Activated gamma-delta T cell treated with Interleukin-2 at 50 U/mL for 16 hours (primary cell): ENCODE results near the gene ACO1.

Source experiments
- DNase-seq: peaks from one replicate; pipeline ENCODE4 v3.0.0-alpha.2; 2020

Gene ACO1

DNA sequence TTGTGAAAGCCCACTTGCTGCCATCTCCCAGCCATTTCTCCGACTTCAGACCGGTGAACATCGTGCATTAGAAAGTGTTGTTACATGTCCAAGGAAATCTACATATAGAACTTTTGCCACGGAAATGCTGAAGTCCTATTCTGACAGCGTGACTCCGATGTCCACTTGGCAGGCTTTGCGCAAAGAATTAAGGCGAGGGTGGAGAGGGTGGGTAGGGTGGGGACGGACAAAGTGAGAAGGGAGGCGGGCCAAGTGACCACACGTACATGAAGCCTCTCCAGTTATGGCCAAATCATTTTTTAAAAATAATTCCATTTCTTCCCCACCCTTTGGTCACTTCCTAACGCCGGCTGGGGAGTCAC, 460 bp upstream of the ACO1 start:
- no peak for DNase-seq

DNA sequence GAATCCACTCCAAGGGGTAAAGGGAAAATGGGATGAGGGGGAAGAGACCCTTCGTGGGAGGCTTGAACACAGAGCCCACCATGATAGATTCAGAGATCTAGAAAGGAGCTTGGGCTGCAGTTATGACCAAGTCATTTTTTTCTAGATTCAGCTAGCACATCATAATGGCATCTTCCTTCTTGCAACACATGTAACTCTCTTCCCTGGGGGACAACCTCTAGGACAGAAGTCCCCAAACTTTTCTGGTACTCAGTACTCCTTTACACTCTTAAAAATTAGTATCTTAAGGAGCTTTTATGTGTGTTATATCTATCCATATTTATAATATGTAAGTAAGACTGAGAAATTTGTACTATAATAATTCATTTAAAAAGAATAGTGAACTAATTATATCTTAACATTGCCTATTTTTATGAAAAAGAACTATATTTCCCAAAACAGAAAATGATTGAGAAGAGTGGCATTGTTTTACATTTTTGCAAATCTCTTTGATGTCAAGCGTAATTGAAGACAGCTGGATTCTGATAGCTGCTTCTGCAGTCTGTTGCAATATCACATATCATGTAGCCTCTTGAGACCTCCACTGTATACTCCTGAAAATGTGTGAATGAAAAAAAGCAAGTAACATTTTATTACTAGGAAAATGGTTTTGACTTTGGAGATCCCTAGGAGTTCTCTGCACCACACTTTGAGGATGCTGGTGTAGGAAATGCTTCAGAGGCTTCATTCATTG, 875 bp downstream of the ACO1 start:
- DNase-seq = no peak

DNA sequence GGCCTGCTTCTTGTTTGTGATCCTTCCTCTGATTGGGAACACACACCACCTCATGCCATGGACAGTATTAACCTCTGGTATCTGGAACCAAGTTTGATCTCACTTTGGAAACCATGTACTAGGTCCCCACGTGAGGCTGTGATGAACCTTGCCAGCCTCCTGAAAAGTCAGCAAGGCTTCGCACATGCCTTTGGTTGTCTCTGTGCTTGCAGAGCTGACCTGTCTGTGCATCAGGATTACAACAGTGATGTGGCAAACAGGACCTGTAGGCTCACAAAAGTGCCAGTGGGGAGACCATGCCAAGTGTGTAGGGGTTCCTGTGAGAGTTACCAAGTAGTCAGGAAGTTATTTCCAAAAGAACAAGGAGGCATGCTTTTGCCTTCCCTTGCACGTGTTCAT, 1.4 kb downstream of the ACO1 start:
- no peak for DNase-seq

DNA sequence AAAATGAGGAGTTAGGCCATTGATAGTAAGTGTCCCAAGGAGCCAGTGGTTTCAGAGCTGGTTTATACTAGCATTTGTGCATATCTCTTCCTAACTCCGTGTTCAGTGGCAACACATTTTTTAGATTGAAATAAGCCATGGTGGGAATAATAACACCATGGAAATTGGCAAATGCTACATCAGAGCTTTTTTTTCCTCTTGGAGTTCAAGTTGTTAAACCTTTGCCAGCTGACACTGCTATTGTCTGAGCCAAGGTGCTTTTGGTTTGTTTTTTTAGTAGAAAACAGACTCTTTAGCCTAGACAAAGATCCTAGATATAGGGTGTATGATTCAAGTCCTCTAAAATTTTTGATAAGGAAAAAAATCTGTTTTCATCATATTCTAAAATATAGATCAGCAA, 2.8 kb downstream of the ACO1 start:
- no peak for DNase-seq

DNA sequence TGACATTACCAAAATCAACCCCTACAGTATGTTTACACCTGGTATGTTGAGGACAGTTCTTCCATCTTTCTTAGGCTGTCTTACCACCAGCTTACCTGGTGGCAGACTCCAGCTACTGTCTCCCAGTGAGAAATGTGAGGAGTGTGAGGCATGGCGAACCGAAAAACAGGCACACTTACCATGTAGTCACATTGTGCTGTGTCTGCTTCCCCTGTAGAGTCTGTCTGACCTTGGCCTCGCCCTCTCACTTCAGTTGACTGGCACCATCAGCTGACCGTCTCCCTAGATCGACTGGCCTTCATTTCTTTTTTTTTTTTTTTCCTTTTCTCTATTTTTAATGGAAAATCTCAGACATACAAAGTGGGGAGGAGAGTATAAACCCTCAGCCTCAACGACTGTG, 4.9 kb downstream of the ACO1 start:
- DNase-seq = no peak

DNA sequence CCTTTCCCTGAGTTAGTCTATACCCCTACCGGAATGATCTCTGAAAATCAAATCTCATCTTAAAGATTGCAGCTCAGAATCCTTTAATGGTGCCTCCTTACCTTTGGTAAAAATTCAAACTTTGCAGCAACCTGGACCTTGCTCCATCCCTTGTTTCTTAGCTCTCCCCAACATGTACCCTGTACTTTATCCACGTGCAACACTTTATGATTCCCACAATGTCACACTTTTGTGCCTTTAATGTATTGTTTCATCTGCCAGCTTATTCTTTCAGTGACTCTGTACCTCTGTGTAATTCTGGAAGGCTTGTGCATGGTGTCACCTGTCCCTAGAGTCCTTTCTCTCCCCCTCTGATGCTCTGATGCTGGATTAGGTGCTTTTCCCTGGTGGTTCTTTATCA, 9.5 kb downstream of the ACO1 start:
- DNase-seq = no peak

DNA sequence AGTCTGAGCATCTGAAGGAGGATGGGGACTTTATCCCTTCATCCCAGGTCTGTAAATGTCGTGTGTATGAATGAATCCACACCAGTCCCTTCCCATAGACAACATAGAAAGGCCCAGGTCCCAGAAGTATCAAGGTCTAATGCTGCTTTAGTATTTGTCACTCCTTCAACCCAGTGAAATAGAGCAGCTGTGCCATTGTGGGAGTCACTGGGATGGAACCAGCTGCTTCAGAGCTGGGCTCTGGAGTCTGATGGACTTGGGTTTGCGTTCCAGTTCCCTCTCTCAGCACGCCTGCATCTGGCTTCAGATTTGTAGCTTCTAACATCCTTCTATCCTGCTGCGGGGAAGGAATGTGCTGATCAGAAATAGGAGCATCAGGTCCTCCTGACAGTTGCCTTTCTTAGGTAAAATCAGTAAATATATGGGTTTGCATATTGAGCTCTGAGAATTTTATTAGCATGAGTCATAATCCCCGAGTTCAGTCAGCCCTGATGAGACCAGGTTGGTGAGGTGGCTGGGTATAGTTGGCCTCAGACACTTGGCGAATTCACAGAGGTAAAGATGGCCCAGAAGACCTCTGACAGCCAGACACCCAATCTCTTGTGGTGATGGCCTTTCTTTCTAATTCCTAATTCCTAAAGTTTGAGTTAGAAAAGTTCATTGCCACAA, 10.1 kb downstream of the ACO1 start:
- no peak for DNase-seq

DNA sequence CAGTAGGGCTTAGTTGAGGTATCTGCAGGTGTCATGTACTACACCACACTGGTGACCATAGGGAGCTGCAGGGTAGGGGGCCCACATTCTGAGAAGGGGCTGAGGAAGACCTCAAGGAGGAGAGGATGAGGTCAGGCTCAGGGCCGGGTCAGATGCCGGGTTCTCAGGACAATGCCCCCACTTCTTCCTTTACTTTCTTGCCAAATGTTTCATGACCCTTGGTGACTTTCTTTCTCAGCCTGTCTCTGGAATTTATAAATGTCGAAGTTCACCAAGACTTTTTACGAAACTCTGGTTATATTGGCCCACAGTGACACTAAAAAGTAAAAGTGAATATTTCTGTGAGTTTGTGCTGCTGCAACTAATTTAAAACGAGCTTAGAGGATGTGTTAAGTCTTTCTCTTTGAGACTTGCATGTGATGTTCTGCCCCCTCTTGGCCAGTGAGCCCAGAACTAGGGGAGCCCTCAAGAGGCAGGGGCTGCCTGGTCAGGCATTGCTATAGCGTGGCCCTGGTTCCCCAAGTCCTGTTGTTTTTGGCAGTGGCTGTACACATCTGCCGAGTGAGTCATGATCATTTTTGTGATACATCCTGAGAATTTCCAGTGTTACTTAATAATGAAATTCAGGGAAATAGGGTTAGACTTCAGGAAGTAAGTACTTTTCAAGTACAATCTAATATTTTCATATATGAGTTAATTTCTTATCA, 11.2 kb downstream of the ACO1 start:
- DNase-seq = no peak

DNA sequence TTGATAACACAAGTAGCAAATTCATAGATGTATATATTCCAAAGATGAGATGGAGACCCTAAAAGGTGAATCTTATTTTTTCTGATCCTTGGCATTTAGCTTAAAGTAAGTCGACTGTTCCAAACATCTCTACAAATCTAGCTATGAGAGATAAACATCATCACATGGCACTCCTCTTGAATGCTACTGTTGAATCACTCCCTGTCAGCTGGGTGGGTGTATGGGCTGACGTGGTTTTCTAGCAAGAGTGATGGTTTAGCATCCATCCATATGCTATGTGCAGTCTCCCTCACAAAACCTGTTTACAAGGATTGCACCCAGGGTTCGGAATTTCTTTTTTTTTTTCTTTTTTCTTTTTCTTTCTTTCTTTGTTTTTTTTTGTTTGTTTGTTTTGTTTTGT, 13.8 kb downstream of the ACO1 start:
- DNase-seq = no peak

DNA sequence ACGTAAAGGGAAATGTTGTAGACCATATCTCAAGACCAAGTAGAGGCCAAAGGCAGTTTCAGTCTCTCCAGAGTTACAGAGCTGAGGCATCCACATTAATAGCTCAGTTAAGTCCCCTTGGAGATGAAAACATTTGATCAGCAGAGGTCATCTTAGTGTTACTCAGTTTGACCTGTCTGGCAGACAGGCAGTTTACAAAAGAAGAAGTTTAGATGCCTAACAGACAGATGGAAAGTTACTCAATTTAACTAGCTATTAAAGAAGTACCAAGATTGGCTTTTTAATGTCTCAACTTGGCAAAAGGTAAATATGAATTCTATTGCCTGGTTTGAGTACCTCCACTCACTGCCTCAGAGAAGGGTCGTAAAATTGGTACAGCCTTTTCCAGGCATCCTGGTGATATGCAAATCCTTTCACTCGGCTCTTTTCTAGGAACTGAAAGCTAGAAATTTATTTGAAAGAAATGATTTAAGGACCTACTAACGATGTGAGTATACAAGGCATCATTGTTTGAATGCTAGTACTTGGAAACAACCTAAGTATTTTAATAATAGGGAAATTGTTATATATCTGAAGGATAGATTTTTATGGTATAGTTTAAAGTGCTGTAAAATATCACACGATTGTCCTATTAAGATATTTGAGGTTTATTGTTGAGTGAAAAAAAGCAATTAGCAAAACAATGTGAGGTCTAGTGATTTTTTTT, 14.8 kb downstream of the ACO1 start:
- no peak for DNase-seq

DNA sequence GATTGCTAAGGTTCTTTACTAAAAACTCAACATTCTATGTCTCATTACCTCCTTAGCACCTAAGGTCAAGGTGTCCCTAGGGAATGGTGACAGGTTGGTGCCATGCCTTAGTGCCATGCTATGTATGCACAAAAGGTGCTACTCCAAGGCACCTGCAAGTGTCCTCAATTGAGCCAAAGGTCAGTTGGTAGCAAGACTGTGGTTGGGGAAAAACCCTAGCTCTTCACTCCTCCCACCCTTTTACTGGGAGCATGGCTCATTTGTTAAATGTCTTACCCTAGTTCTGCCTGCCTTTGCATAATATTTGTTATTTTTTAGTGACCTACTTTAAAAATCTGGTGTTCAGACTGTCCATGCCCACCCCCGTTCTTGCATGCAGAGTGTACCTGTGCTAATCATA, 17.0 kb downstream of the ACO1 start:
- DNase-seq = no peak

DNA sequence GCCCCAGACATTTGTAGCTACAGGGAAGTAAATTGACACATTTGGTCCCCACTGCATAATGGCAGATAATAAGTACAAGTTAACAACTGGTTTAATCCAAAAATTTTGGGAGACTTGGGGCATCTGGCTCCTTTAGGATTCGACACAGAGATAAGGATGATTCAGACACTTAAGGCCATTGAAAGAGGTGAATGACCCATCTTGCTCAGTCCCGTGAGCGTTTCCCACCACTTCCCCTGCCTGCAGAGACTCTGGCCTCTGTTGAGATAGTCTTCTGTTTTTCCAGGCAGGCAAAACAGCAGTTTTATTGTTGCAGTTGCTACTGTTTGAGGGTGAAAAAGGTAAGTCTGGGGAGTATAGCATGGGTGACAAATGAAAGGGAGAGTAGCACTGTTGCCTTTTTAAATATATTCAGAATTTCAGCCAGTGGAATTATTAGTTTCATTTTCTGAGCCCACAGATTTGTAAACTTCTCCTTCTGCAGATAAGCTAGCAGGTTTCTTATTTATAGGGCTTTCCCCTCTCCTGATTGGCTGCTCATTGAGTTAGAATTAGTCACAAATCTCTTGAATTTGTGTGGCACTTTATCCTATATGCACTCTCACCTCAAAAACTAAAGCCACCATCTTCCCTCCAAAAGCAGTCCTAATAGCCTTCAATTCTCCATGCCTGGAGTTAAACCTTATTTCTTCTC, 19.3 kb downstream of the ACO1 start:
- no peak for DNase-seq

DNA sequence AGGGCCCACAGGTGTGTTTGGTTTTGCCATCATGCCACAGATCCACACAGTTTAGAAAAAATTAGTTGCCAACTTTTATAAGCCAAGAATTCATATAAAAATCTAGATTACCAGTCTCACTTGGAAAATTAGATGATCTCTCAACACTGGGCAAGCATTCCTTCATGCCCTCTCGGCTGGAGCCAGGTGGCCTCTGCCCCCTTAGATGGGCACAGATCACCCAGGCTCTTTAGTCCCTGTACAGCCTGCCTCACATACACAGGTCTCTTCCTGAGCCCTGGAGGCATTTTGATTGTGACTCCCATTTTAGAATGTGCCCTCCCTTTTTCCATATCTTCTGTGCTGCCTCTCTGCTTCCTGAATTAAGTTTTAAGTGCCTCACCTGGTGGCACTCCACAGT, 20.0 kb downstream of the ACO1 start:
- no peak for DNase-seq

DNA sequence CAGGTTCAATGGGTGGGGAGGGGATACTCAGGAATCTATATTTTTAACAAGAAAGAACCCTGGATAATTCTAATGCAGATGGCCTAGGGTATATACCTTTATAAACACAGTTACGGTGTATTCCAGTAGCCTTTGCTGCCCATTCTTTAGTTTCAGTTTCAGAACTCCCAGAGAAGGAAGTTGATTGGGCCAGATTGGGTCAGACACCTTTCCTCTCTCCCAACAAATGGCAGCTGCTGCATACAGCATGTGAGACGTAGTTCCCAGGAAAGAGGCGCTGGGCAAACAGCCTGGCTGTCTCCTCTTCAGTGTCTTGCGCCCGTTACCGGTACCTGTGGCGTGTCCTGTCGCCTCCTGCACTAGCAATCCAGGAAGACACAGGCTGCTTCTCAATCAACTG, 20.4 kb downstream of the ACO1 start:
- DNase-seq = no peak

DNA sequence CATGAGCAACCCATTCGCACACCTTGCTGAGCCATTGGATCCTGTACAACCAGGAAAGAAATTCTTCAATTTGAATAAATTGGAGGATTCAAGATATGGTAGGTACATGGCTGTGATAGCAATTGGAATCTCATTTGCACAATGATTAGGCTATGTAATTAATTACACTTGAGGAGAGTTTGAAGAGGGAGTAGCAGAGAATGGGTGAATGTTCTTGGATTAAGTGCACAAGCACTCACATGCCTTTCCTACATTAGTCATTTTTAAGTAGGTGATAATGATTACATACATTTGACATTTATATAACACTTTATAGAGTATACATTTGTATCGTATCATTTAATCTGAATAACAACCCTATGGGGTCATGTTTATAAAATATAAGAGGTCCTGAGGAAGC, 21.1 kb downstream of the ACO1 start:
- no peak for DNase-seq

DNA sequence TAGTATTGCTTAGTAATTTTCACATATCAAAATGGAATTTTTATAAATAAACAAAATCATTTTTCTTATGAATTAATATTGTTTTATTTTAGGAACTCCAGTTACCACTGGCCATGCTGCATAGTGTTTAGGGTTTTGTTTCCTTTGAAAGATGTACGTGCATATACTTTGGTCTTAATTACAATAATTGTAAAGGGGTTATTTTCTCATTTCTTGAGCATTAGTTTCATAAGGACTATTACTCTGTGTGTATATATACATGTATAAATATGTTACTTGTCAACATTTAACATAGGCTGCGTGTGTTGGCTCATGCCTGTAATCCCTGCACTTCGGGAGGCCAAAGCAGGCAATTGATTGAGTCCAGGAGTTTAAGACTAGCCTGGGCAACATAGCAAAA, 21.6 kb downstream of the ACO1 start:
- no peak for DNase-seq

DNA sequence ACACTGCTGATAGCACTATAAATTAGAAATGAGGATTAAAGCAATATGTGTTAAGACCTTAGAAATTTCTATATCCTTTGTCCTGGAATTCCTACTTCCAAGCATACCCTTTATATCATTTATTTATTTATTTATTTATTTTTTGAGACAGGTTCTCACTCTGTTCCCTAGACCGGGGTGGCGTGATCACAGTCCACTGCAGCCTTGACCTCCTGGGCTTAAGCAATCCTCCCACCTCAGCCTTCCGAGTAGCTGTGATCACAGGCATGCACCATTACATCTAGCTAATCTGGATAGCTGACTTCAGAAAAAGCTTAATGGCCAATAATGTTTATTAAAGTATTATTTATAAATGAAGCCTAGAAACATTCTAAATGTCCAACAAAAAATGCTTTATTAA, 27.3 kb downstream of the ACO1 start:
- DNase-seq = no peak

DNA sequence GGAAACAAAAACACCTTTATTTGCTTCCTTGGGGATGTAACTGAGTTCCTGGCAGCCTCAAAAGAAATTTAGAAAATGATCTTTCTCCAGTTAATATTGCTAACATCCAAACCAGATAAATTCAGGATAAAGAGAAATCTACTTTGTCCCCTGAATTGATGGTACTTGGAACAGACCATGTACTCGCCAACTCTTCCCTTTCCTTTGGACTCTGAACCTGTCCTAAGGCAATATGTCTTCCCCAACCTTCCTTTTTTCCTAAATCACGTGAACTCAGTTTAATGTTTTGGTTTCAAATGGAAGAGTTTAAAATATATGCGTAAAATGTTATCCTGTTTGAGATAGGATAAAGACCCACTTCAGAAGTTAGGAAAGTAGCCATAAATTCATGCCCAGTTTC, 28.0 kb downstream of the ACO1 start:
- no peak for DNase-seq

DNA sequence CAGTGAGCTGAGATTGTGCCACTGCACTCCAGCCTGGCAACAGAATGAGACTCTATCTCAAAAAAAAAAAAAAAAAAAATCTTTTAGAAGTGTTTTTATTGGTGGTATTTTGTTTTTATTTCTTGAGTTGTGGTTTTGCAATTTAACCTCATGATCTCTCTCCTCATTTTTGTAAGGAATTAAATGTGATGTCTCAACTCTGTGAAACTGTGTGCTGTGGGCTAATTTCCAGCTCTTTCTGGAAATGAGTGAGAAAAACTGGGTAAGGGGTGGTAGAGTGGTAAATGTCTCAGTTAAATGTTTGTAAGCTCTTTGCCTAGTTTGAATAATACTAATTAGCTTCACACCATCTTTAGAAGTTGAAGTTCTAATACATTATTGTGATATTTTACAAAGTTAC, 29.0 kb downstream of the ACO1 start:
- DNase-seq = no peak

DNA sequence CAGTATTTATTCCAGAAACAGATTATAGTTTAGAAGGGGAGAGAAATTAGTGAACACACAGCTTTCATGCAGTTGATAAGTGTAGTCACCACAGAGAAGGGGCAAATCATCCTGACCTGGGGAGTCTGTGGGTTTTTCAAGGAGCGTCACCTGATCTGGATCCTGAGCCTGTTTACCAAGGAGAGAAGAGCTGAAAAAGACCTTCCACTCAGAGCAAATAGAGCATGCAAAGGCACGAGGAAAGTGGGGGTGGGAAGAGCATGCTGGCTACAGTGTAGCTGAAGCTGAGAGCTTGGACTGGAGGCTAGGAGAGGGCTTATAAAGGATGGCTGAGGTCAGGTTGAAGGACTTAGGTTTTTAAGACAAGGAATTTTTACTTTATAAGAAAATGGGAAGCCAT, 30.4 kb downstream of the ACO1 start:
- DNase-seq = no peak

DNA sequence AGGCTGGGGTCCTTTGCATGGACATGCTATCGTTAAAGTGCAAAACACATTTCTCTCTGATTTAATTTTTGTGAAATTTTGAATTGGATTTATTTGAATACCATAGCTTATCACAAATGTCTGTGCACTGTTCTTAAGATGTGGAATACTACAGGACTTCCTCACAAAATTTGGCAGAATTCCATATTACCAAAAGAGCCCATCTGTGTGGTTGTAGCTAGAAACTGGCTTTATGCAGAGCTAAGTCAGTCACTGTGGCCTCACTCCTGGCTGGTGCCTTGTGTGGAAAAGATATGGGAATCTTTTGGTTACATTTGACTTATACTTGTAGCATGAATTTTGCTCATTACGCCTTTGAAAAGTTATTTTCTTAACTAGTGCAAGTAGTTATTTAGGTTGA, 35.5 kb downstream of the ACO1 start:
- no peak for DNase-seq

DNA sequence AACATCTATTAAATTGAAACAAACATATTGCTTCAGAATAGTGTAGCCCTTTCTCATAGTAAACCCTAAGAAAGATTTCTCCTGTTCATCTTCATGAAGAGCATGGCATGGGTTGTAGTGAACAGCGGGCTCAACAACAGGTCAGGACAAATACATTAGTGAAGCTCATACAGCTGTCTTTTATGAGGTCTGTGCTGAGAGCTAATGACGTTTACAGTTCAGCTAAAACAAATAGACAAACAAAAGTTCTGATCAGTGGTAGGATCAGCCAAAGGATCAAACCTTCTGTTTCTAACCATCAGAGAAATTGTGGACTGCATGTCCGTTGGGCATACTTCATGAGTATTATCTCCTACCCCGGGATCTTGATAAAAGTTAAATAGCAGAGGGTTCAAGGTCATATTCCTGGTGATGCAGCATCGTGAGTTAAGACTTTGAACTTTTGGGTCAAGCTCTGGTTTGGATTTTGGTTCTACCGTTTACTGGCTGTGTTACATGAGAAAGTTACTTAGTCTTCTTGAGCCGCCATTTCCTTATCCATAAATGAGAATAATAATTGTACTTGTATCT, 37.9 kb downstream of the ACO1 start:
- no peak for DNase-seq

DNA sequence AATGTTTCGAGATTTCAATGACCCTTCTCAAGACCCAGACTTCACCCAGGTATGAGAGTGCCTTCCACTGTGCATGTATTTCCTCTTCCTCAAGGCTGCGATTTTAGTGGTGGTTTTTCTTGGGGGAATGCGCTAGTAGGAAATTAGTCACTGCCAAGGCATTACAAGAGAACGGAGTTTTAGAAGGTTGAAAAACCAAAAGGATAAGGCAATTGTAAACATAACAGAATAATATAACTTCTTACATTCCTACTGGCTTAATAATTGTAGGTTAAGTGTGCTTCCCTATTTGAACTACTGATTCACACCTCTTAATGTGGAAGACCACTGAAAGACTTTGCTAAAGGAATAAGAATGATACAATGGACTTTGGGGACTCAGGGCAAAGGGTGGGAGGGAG, 38.9 kb downstream of the ACO1 start:
- no peak for DNase-seq
